ENCODE data around the gene MIXL1.
A peak's percentile ranks its signal among the peaks of the same experiment; 100 is the strongest.

Gene MIXL1

DNA sequence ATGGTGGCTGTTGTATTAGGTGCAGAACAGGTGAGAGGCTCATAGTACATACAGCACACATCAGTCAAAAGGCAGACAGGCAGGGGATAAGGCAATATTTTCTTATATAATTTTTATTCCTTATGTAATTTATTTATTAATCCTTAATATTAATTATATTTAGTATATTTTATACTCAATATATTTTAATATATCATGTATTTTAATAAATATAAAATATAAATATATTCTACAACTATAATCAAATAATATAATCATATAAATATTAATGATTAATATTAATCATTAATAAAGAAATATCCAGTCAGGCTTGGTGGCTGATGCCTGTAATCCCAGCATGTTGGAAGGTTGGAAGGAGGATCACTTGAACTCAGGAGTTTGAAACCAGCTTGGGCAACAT is 19.3 kb upstream of the MIXL1 start:
- Histone ChIP-seq H2BK120ac (ENCODE audit: low read depth, low read length) (no peak overlapping the region), H3K4me3 (ENCODE audit: low read length in 2 of 2) (no peak overlapping the region), H3K23ac (ENCODE audit: low read depth, low read length, poor library complexity) (no peak overlapping the region), H3K9me3 (replicated peaks in 1 of 2; ENCODE audit: control insufficient read depth in 2 of 2, insufficient read depth in 1 of 2, low read depth in 1 of 2, low read length in 2 of 2) (no peaks in the 10 kb centered on the region), H3K27ac (replicated peaks; ENCODE audit: low read length) (no peak overlapping the region), H2BK12ac (ENCODE audit: low read length) (no peak overlapping the region), H3K36me3 (replicated peaks in 1 of 2; ENCODE audit: control insufficient read depth in 2 of 2, insufficient read depth in 2 of 2, low read length in 2 of 2) (no peaks in the 10 kb centered on the region), H2AFZ (ENCODE audit: low read length) (no peak overlapping the region), H3K14ac (ENCODE audit: low read length) (no peak overlapping the region), H2AK5ac (ENCODE audit: low read depth, low read length) (no peak overlapping the region), H3K4me2 (ENCODE audit: insufficient read depth, low read length, poor library complexity, severe bottlenecking) (no peak overlapping the region), H2BK15ac (ENCODE audit: low read length) (no peak overlapping the region), H3K9ac (ENCODE audit: low read depth, low read length, poor library complexity) (no peak overlapping the region), H4K91ac (ENCODE audit: low read depth, low read length, poor library complexity) (no peak overlapping the region), H3K27me3 (ENCODE audit: control insufficient read depth in 3 of 3, insufficient read depth in 3 of 3, low read depth in 1 of 3, low read length in 3 of 3) (peaks cover 0 to 7% (median 0%) of the 10 kb centered on the region in 3 experiments), H3K4ac (ENCODE audit: low read length) (no peak overlapping the region), H4K8ac (ENCODE audit: low read depth, low read length) (no peak overlapping the region), H3K18ac (ENCODE audit: low read length) (no peak overlapping the region), H2BK5ac (ENCODE audit: low read length) (no peak overlapping the region), H3K79me1 (ENCODE audit: low read depth, low read length) (no peaks in the 10 kb centered on the region), H3K4me1 (ENCODE audit: control insufficient read depth in 2 of 2, insufficient read depth in 1 of 2, low read depth in 1 of 2, low read length in 2 of 2) (no peaks in the 10 kb centered on the region)
- DNase-seq (ENCODE audit: low spot score) = no peak

DNA sequence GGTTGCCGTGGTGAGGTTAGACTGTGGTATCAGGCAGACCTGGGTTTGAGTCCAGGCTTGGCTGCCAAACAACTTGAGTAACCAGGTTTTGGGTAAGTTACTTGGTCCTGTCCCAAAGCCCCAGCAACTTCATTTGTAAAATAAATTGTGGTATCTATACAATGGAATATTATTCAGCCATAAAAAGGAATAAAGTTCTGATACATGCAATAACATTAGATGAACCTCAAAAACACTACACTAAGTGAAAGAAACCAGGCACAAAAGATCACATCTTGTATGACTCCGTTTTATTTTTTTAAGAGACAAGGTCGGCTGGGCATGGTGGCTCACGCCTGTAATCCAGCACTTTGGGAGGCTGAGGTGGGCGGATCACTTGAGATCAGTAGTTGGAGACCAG is 16.4 kb upstream of the MIXL1 start:
- no peak overlapping the region for H4K91ac ChIP-seq (ENCODE audit: low read depth, low read length, poor library complexity)
- no peak for DNase-seq (ENCODE audit: low spot score)
- H3K27me3 ChIP-seq (ENCODE audit: control insufficient read depth in 3 of 3, insufficient read depth in 3 of 3, low read depth in 1 of 3, low read length in 3 of 3) = peaks cover 0 to 19% (median 0%) of the 10 kb centered on the region in 3 experiments
- H3K36me3 ChIP-seq (replicated peaks in 1 of 2; ENCODE audit: control insufficient read depth in 2 of 2, insufficient read depth in 2 of 2, low read length in 2 of 2) = no peaks in the 10 kb centered on the region
- H3K4me1 ChIP-seq (ENCODE audit: control insufficient read depth in 2 of 2, insufficient read depth in 1 of 2, low read depth in 1 of 2, low read length in 2 of 2) = peaks cover 0 to 5% of the 10 kb centered on the region in 2 donors
- no peaks in the 10 kb centered on the region for H3K79me1 ChIP-seq (ENCODE audit: low read depth, low read length)
- H3K4me2 ChIP-seq (ENCODE audit: insufficient read depth, low read length, poor library complexity, severe bottlenecking) = no peak overlapping the region
- H2BK5ac ChIP-seq (ENCODE audit: low read length) = no peak overlapping the region
- no peak overlapping the region for H2BK15ac ChIP-seq (ENCODE audit: low read length)
- no peak overlapping the region for H4K8ac ChIP-seq (ENCODE audit: low read depth, low read length)
- WGBS, 2 donors (ENCODE audit: extremely low coverage in 2 of 2, insufficient read length in 2 of 2, insufficient replicate concordance in 1 of 2) = no CpG with 5 or more reads among the region's 5 CpGs
- no peak overlapping the region for H2AK5ac ChIP-seq (ENCODE audit: low read depth, low read length)
- H3K9me3 ChIP-seq (replicated peaks in 1 of 2; ENCODE audit: control insufficient read depth in 2 of 2, insufficient read depth in 1 of 2, low read depth in 1 of 2, low read length in 2 of 2) = no peaks in the 10 kb centered on the region
- H2BK12ac ChIP-seq (ENCODE audit: low read length) = no peak overlapping the region
- H3K14ac ChIP-seq (ENCODE audit: low read length) = no peak overlapping the region
- H2AFZ ChIP-seq (ENCODE audit: low read length) = no peak overlapping the region
- H3K4me3 ChIP-seq (ENCODE audit: low read length in 2 of 2) = no peak overlapping the region
- H3K27ac ChIP-seq (replicated peaks; ENCODE audit: low read length) = no peak overlapping the region
- H3K9ac ChIP-seq (ENCODE audit: low read depth, low read length, poor library complexity) = no peak overlapping the region
- H3K4ac ChIP-seq (ENCODE audit: low read length) = no peak overlapping the region
- H2BK120ac ChIP-seq (ENCODE audit: low read depth, low read length) = no peak overlapping the region
- no peak overlapping the region for H3K18ac ChIP-seq (ENCODE audit: low read length)
- H3K23ac ChIP-seq (ENCODE audit: low read depth, low read length, poor library complexity) = no peak overlapping the region

- no peak overlapping the region for H3K9ac ChIP-seq (ENCODE audit: low read depth, low read length, poor library complexity)
- H3K27ac ChIP-seq (replicated peaks; ENCODE audit: low read length) = no peak overlapping the region
- no peak overlapping the region for H2BK15ac ChIP-seq (ENCODE audit: low read length)
- peaks cover 0 to 19% (median 0%) of the 10 kb centered on the region in 3 experiments for H3K27me3 ChIP-seq (ENCODE audit: control insufficient read depth in 3 of 3, insufficient read depth in 3 of 3, low read depth in 1 of 3, low read length in 3 of 3)
- no peaks in the 10 kb centered on the region for H3K9me3 ChIP-seq (replicated peaks in 1 of 2; ENCODE audit: control insufficient read depth in 2 of 2, insufficient read depth in 1 of 2, low read depth in 1 of 2, low read length in 2 of 2)
- no peak overlapping the region for H3K4me2 ChIP-seq (ENCODE audit: insufficient read depth, low read length, poor library complexity, severe bottlenecking)
- H2BK120ac ChIP-seq (ENCODE audit: low read depth, low read length) = no peak overlapping the region
- H3K18ac ChIP-seq (ENCODE audit: low read length) = peak overlapping the region; percentile 4
- H3K4me3 ChIP-seq (ENCODE audit: low read length in 2 of 2) = no peak overlapping the region
- H4K91ac ChIP-seq (ENCODE audit: low read depth, low read length, poor library complexity) = no peak overlapping the region
- no peak overlapping the region for H3K23ac ChIP-seq (ENCODE audit: low read depth, low read length, poor library complexity)
- H2BK5ac ChIP-seq (ENCODE audit: low read length) = no peak overlapping the region
- peaks cover 1 to 5% of the 10 kb centered on the region in 2 donors for H3K4me1 ChIP-seq (ENCODE audit: control insufficient read depth in 2 of 2, insufficient read depth in 1 of 2, low read depth in 1 of 2, low read length in 2 of 2)
- no peak overlapping the region for H3K14ac ChIP-seq (ENCODE audit: low read length)
- H2BK12ac ChIP-seq (ENCODE audit: low read length) = no peak overlapping the region
- H3K4ac ChIP-seq (ENCODE audit: low read length) = no peak overlapping the region
- no peak for DNase-seq (ENCODE audit: low spot score)
- no peaks in the 10 kb centered on the region for H3K36me3 ChIP-seq (replicated peaks in 1 of 2; ENCODE audit: control insufficient read depth in 2 of 2, insufficient read depth in 2 of 2, low read length in 2 of 2)
- H3K79me1 ChIP-seq (ENCODE audit: low read depth, low read length) = no peaks in the 10 kb centered on the region
- no peak overlapping the region for H2AFZ ChIP-seq (ENCODE audit: low read length)
- H2AK5ac ChIP-seq (ENCODE audit: low read depth, low read length) = peak overlapping the region; percentile 6
- WGBS, 2 donors (ENCODE audit: extremely low coverage in 2 of 2, insufficient read length in 2 of 2, insufficient replicate concordance in 1 of 2) = no CpG with 5 or more reads among the region's 17 CpGs
- H4K8ac ChIP-seq (ENCODE audit: low read depth, low read length) = no peak overlapping the region
These were observed 14.0 kb upstream of the MIXL1 start for GRCh38 chr1:226209307-226210059.

DNA sequence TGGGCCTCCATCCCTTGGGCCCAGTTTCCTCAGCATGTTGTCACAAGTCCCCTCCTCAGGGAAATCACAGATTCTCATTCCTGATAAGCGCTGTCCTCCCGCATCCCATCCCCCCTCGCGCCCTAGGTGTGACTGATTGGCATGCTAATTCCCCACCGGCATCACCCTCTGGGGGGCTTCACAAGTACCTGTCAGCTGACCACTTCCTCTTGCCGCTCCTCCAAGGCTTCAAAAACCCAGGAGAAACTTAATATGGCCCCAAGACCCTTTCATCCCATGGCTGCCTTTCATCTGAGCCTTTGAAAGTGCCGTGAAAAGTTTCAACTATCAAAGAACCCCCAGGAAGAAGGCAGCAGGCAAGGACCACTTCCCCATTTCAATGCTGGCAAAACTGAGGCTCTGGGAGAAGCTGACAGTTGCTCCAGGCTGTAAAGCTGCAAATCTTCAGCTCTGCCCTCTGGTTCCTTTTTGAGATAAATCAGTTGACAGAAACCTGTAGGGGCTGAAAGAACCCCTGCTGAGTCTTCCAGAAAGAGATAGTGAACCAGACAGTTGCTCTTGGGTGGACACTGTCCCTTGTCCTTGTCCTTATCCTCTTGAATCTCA is 12.8 kb upstream of the MIXL1 start:
- H3K27me3 ChIP-seq (ENCODE audit: control insufficient read depth in 3 of 3, insufficient read depth in 3 of 3, low read depth in 1 of 3, low read length in 3 of 3) = peaks cover 0 to 25% (median 0%) of the 10 kb centered on the region in 3 experiments
- no peak overlapping the region for H2BK5ac ChIP-seq (ENCODE audit: low read length)

More for the DNA sequence above, 12.8 kb upstream of the MIXL1 start:
- Histone ChIP-seq H2BK15ac (ENCODE audit: low read length) (peak overlapping the region; percentile 72), H3K18ac (ENCODE audit: low read length) (no peak overlapping the region), H3K9ac (ENCODE audit: low read depth, low read length, poor library complexity) (no peak overlapping the region), H3K23ac (ENCODE audit: low read depth, low read length, poor library complexity) (peak overlapping the region; percentile 9), H3K4me3 (ENCODE audit: low read length in 2 of 2) (no peak overlapping the region), H3K9me3 (replicated peaks in 1 of 2; ENCODE audit: control insufficient read depth in 2 of 2, insufficient read depth in 1 of 2, low read depth in 1 of 2, low read length in 2 of 2) (no peaks in the 10 kb centered on the region), H4K8ac (ENCODE audit: low read depth, low read length) (no peak overlapping the region), H3K27ac (replicated peaks; ENCODE audit: low read length) (no peak overlapping the region), H2AFZ (ENCODE audit: low read length) (no peak overlapping the region), H2BK120ac (ENCODE audit: low read depth, low read length) (peak overlapping the region; percentile 49), H3K4me1 (ENCODE audit: control insufficient read depth in 2 of 2, insufficient read depth in 1 of 2, low read depth in 1 of 2, low read length in 2 of 2) (peaks cover 1 to 8% of the 10 kb centered on the region in 2 donors), H3K4me2 (ENCODE audit: insufficient read depth, low read length, poor library complexity, severe bottlenecking) (no peak overlapping the region), H3K14ac (ENCODE audit: low read length) (no peak overlapping the region), H2AK5ac (ENCODE audit: low read depth, low read length) (no peak overlapping the region), H4K91ac (ENCODE audit: low read depth, low read length, poor library complexity) (no peak overlapping the region), H3K4ac (ENCODE audit: low read length) (no peak overlapping the region), H3K36me3 (replicated peaks in 1 of 2; ENCODE audit: control insufficient read depth in 2 of 2, insufficient read depth in 2 of 2, low read length in 2 of 2) (no peaks in the 10 kb centered on the region), H2BK12ac (ENCODE audit: low read length) (no peak overlapping the region), H3K79me1 (ENCODE audit: low read depth, low read length) (no peaks in the 10 kb centered on the region)
- WGBS, 2 donors (ENCODE audit: extremely low coverage in 2 of 2, insufficient read length in 2 of 2, insufficient replicate concordance in 1 of 2) = no CpG with 5 or more reads among the region's 7 CpGs
- no peak for DNase-seq (ENCODE audit: low spot score)

Data from neuronal stem cell (in vitro differentiated cells).